T47D (cell line): Measurements from ENCODE around the gene CTIF.
A peak's percentile ranks its signal among the peaks of the same experiment; 100 is the strongest.

Experiments used
- DNase-seq, 2 experiments: peaks; one replicate each; pipeline versions ENCODE4 v3.0.0 to v3.0.0-alpha.2; 2011 to 2012; ENCODE audit warnings: low read depth in 1 of 2, low spot score in 1 of 2
- JUND ChIP-seq: IDR thresholded peaks from 2 replicates; pipeline ENCODE4 v1.6.1; 2012; ENCODE audit warnings: low read depth
- in situ Hi-C: cut with HindIII; loops from 2 replicates; pipeline ENCODE4 v1.10.0; 2016; ENCODE audit warnings: low sequenced_read_pairs, low pct_unique_long_range_greater_than_20kb

CTIF gene

GRCh38 chr18:48662011-48662661 lies 123.3 kb downstream of the CTIF start:
- in situ Hi-C loops = no loop called here
- DNase-seq = peak; percentile 46 to 79
- TF ChIP-seq JUND = no peak

- in situ Hi-C loops = no loop called here
- no peak for TF ChIP-seq JUND
- DNase-seq = no peak
These were observed 124.5 kb downstream of the CTIF start for GRCh38 chr18:48663096-48663930.

- DNase-seq = peak; percentile 59 to 62
- no peak for TF ChIP-seq JUND
- in situ Hi-C loops = no loop called here
These were observed 125.4 kb downstream of the CTIF start for GRCh38 chr18:48663931-48664847.

- DNase-seq = no peak
- TF ChIP-seq JUND = no peak
- in situ Hi-C loops = no loop called here
These were observed 126.8 kb downstream of the CTIF start for GRCh38 chr18:48665654-48666053.

- in situ Hi-C loops = no loop called here
- no peak for DNase-seq
- TF ChIP-seq JUND = no peak
These were observed 127.8 kb downstream of the CTIF start for GRCh38 chr18:48666613-48667012.

- in situ Hi-C loops = no loop called here
- TF ChIP-seq JUND = no peak
- no peak for DNase-seq
These were observed 128.7 kb downstream of the CTIF start for GRCh38 chr18:48667276-48668254.

- in situ Hi-C loops = no loop called here
- no peak for DNase-seq
- no peak for TF ChIP-seq JUND
These were observed 129.8 kb downstream of the CTIF start for GRCh38 chr18:48668466-48669179.

- DNase-seq = no peak
- TF ChIP-seq JUND = no peak
- in situ Hi-C loops = no loop called here
These were observed 130.4 kb downstream of the CTIF start for GRCh38 chr18:48669180-48669675.

GRCh38 chr18:48669991-48670750 lies 131.3 kb downstream of the CTIF start:
- DNase-seq = no peak
- TF ChIP-seq JUND = no peak
- in situ Hi-C loops = no loop called here
